ENCODE results near the gene NAV2. TPM values are rescaled to one million over a fixed set of nuclear protein-coding genes. Genes with fewer than 3 reads are reported as not detected.
A peak's percentile ranks its signal among the peaks of the same experiment; 100 is the strongest.

NAV2 gene
- total and polyA plus RNA-seq, 9 donors = 25.7 to 70.6 (median 46.1) TPM

DNA sequence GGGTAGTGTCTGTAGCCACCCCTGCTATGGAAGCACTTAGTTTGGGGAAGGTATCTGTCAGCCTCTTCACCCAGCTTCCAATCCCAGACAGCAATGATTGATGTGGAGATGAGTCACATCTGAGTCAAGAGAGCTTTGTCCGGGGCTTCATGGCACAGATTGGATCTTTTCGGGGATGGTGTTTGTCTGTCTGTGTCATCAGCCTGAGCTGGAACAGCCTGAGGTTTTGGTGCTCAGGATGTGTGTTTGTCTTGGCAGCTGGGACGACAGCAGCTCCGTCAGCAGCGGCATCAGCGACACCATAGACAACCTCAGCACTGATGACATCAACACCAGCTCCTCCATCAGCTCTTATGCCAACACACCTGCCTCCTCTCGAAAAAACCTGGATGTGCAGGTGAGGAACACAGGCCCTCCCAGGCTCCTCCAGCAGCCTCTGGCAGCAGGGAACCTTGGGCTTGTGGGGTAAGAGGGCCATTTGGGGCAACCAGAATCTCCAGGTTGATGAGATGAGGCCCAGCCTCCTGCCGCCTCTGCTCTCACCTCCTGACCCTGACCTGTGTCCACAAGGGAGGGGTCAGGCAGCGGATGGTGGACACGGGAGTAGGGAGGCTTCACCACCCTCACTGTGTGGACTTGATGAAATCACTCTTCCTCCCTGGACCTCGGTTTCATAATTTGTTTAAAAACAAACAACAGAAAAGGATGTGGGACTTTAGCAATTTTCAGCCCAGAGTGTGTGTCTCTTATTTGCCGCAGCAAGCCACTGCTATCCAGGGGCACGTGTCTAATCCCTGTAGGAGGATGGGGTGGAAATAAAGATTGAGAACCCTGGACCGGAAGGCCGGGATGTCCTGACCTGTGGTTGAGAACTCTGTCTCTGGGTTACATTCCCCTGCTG lies 323.3 kb downstream of the NAV2 start:
- no peak overlapping the region for H3K27ac ChIP-seq (ENCODE audit: low read length)
- H3K4me1 ChIP-seq (ENCODE audit: control insufficient read depth, insufficient read depth, low read length) = peaks cover 13% of the 10 kb centered on the region
- DNase-seq = no peak
- no peaks in the 10 kb centered on the region for H3K27me3 ChIP-seq (ENCODE audit: control insufficient read depth, insufficient read depth, low read length)
- WGBS (ENCODE audit: insufficient coverage) = 90% methylated on average over 1 of the region's 15 CpGs
- H3K4me3 ChIP-seq (ENCODE audit: low read length) = no peak overlapping the region
- peaks cover 8% of the 10 kb centered on the region for H3K36me3 ChIP-seq (ENCODE audit: control insufficient read depth, insufficient read depth, low read length)
- no peaks in the 10 kb centered on the region for H3K9me3 ChIP-seq (replicated peaks; ENCODE audit: control insufficient read depth, low read depth, low read length)

GRCh38 chr11:20036626-20037335 lies 324.1 kb downstream of the NAV2 start:
- 65% methylated on average over 4 of the region's 8 CpGs for WGBS (ENCODE audit: insufficient coverage)
- H3K27ac ChIP-seq (ENCODE audit: low read length) = no peak overlapping the region
- H3K4me3 ChIP-seq (ENCODE audit: low read length) = no peak overlapping the region
- no peaks in the 10 kb centered on the region for H3K27me3 ChIP-seq (ENCODE audit: control insufficient read depth, insufficient read depth, low read length)
- peaks cover 13% of the 10 kb centered on the region for H3K4me1 ChIP-seq (ENCODE audit: control insufficient read depth, insufficient read depth, low read length)
- no peak for DNase-seq
- H3K9me3 ChIP-seq (replicated peaks; ENCODE audit: control insufficient read depth, low read depth, low read length) = no peaks in the 10 kb centered on the region
- peaks cover 8% of the 10 kb centered on the region for H3K36me3 ChIP-seq (ENCODE audit: control insufficient read depth, insufficient read depth, low read length)

DNA sequence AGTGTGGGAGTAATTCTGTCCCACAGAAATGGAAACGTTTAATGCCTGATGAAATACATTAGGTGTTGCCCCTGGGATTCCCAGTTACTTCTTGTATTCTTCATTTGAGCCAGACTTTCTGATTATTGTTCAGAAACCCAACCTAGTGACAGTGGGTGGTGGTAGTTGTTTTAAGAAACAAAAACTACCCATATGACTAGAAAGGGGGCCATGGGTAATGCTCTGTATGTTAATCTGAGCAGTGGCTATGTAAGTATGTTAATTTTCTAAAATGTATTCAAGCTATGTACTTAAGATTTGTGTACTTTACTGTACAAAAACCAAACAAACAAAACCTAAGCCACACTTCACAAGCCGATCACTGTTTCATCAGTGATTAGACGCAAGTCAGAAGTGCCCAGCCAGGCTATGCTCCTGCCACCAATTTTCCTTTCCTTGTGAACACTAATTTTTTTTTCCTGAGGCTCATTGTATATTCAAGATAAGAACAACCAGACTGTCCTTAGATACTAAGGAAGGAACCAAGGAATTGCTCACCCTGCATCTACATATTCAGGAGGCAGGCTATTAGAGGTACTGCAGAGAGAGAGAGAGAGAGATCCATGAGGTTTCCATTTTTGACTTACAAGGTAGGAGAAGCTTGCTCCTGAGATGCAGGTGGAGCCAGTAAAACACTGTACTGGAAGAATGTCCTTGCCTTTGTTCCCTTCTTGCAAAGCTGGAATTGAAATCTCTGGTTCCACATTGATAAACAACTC lies 324.9 kb downstream of the NAV2 start:
- Histone ChIP-seq H3K4me1 (ENCODE audit: control insufficient read depth, insufficient read depth, low read length) (peaks cover 10% of the 10 kb centered on the region), H3K27me3 (ENCODE audit: control insufficient read depth, insufficient read depth, low read length) (no peaks in the 10 kb centered on the region), H3K36me3 (ENCODE audit: control insufficient read depth, insufficient read depth, low read length) (peaks cover 8% of the 10 kb centered on the region), H3K27ac (ENCODE audit: low read length) (no peak overlapping the region), H3K9me3 (replicated peaks; ENCODE audit: control insufficient read depth, low read depth, low read length) (no peaks in the 10 kb centered on the region), H3K4me3 (ENCODE audit: low read length) (no peak overlapping the region)
- no CpG with 5 or more reads among the region's 3 CpGs for WGBS (ENCODE audit: insufficient coverage)
- no peak for DNase-seq

GRCh38 chr11:20038412-20038811 lies 325.8 kb downstream of the NAV2 start:
- Histone ChIP-seq H3K36me3 (ENCODE audit: control insufficient read depth, insufficient read depth, low read length) (peaks cover 8% of the 10 kb centered on the region), H3K4me1 (ENCODE audit: control insufficient read depth, insufficient read depth, low read length) (peaks cover 10% of the 10 kb centered on the region), H3K4me3 (ENCODE audit: low read length) (no peak overlapping the region), H3K27me3 (ENCODE audit: control insufficient read depth, insufficient read depth, low read length) (no peaks in the 10 kb centered on the region), H3K9me3 (replicated peaks; ENCODE audit: control insufficient read depth, low read depth, low read length) (no peaks in the 10 kb centered on the region), H3K27ac (ENCODE audit: low read length) (no peak overlapping the region)
- DNase-seq = no peak
- 84% methylated on average over 6 of the region's 6 CpGs for WGBS (ENCODE audit: insufficient coverage)

GRCh38 chr11:20038972-20039371 lies 326.3 kb downstream of the NAV2 start:
- no peaks in the 10 kb centered on the region for H3K27me3 ChIP-seq (ENCODE audit: control insufficient read depth, insufficient read depth, low read length)
- no peak for DNase-seq
- WGBS (ENCODE audit: insufficient coverage) = 100% methylated on average over 1 of the region's 3 CpGs
- peaks cover 8% of the 10 kb centered on the region for H3K36me3 ChIP-seq (ENCODE audit: control insufficient read depth, insufficient read depth, low read length)
- H3K4me1 ChIP-seq (ENCODE audit: control insufficient read depth, insufficient read depth, low read length) = peaks cover 10% of the 10 kb centered on the region
- H3K4me3 ChIP-seq (ENCODE audit: low read length) = no peak overlapping the region
- H3K9me3 ChIP-seq (replicated peaks; ENCODE audit: control insufficient read depth, low read depth, low read length) = no peaks in the 10 kb centered on the region
- H3K27ac ChIP-seq (ENCODE audit: low read length) = no peak overlapping the region

DNA sequence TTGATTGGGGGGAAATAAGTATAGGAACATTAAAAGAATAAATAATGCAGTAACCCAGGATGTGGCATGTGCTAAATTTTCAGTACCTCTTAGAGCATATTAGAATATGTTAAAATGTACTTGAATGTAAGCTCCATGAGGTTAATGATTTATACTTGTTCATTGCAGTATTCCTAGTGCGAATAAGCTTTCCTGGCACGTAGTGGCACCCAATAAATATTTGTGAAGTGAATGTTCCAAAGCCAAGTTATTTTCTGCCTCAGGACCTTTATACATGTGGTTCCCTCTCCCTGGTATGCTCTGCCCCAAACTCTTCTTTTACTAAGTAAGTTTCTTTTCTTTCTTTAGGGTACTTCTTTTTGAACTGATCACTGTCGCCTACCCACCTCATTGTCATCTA lies 328.9 kb downstream of the NAV2 start:
- Histone ChIP-seq H3K27ac (ENCODE audit: low read length) (no peak overlapping the region), H3K36me3 (ENCODE audit: control insufficient read depth, insufficient read depth, low read length) (peaks cover 17% of the 10 kb centered on the region), H3K9me3 (replicated peaks; ENCODE audit: control insufficient read depth, low read depth, low read length) (no peaks in the 10 kb centered on the region), H3K4me1 (ENCODE audit: control insufficient read depth, insufficient read depth, low read length) (no peaks in the 10 kb centered on the region), H3K4me3 (ENCODE audit: low read length) (no peak overlapping the region), H3K27me3 (ENCODE audit: control insufficient read depth, insufficient read depth, low read length) (no peaks in the 10 kb centered on the region)
- WGBS (ENCODE audit: insufficient coverage) = no CpG with 5 or more reads among the region's 3 CpGs
- no peak for DNase-seq

DNA sequence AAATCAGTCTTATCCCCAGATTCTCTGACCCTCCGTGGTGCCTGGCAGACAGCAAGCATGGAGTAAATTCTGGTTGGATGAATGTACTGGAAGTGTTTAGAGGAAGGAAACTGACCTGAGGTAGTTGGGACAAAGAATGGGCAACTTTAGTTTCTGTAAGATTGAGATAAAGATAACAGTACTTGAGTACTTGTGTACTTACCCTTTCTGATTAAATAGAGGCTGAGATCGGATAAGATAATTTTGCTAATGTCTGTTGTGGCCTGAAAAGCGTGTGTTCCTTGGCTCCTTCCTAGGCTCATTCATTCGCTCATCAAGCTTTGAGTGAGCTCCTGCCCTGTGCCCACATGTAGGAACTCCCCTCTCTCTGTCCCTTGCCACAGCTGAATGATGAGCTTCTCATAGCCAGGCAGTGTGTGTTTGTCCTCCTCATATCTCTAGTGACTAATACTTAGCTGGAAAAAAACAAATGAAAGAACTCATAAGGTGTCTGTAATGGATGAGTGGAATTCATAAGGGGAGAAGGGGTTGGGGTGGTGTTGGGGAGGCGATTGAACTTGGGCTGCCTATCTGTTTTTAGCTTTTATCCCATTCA lies 329.5 kb downstream of the NAV2 start:
- no peak overlapping the region for H3K27ac ChIP-seq (ENCODE audit: low read length)
- H3K36me3 ChIP-seq (ENCODE audit: control insufficient read depth, insufficient read depth, low read length) = peaks cover 15% of the 10 kb centered on the region
- no peaks in the 10 kb centered on the region for H3K27me3 ChIP-seq (ENCODE audit: control insufficient read depth, insufficient read depth, low read length)
- no peaks in the 10 kb centered on the region for H3K9me3 ChIP-seq (replicated peaks; ENCODE audit: control insufficient read depth, low read depth, low read length)
- H3K4me1 ChIP-seq (ENCODE audit: control insufficient read depth, insufficient read depth, low read length) = no peaks in the 10 kb centered on the region
- 70% methylated on average over 2 of the region's 5 CpGs for WGBS (ENCODE audit: insufficient coverage)
- no peak for DNase-seq
- no peak overlapping the region for H3K4me3 ChIP-seq (ENCODE audit: low read length)

DNA sequence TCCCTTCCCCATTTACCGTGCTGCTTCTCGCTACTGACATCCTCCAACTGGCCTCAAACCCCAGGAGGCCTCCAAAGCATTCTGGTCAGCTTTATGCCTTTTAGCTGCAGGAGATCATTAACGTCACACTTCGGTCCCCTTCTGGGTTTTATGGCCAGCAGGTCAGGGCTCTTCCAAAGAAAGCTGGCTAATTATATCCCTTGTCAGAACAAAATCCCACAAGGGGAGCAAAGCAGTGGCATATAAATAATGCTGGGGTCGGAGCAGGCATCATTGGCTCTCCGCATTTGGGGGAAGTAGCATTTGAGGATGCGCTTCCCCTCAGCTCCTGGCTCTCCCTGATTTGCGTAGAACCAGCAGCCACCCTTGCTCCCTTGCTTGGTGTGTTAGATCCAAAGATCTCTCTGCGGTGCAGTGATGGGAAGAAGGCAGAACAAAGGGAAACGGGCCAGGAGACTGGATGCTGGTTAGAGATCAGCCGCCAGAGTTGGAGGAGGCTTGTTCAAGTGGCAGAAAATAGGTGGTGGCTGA lies 330.2 kb downstream of the NAV2 start:
- peak; percentile 16 for DNase-seq
- Histone ChIP-seq H3K9me3 (replicated peaks; ENCODE audit: control insufficient read depth, low read depth, low read length) (no peaks in the 10 kb centered on the region), H3K36me3 (ENCODE audit: control insufficient read depth, insufficient read depth, low read length) (peaks cover 15% of the 10 kb centered on the region), H3K27ac (ENCODE audit: low read length) (no peak overlapping the region), H3K27me3 (ENCODE audit: control insufficient read depth, insufficient read depth, low read length) (no peaks in the 10 kb centered on the region), H3K4me1 (ENCODE audit: control insufficient read depth, insufficient read depth, low read length) (no peaks in the 10 kb centered on the region), H3K4me3 (ENCODE audit: low read length) (no peak overlapping the region)
- whole genome bisulfite sequencing (ENCODE audit: insufficient coverage) = 50% methylated on average over 6 of the region's 11 CpGs

- no peak for DNase-seq
- Histone ChIP-seq H3K27me3 (ENCODE audit: control insufficient read depth, insufficient read depth, low read length) (no peaks in the 10 kb centered on the region), H3K36me3 (ENCODE audit: control insufficient read depth, insufficient read depth, low read length) (peaks cover 18% of the 10 kb centered on the region), H3K4me3 (ENCODE audit: low read length) (no peak overlapping the region), H3K9me3 (replicated peaks; ENCODE audit: control insufficient read depth, low read depth, low read length) (no peaks in the 10 kb centered on the region), H3K4me1 (ENCODE audit: control insufficient read depth, insufficient read depth, low read length) (peaks cover 6% of the 10 kb centered on the region), H3K27ac (ENCODE audit: low read length) (no peak overlapping the region)
- WGBS (ENCODE audit: insufficient coverage) = 93% methylated on average over 10 of the region's 13 CpGs
Measured at GRCh38 chr11:20043992-20044391, 331.4 kb downstream of the NAV2 start.
